Pancreas (tissue), 10 donors: ENCODE data around the gene TENM4. TPM values are rescaled to one million over a fixed set of nuclear protein-coding genes. Genes with fewer than 3 reads are reported as not detected.

Experiments
- ATAC-seq, 4 donors: fragments of 200-7000 bp; cut with Tn5 transposase; one replicate each; pipeline versions ENCODE4 v1.8.0 to v1.9.1; 2020; ENCODE audit warnings: mild to moderate bottlenecking in 4 of 4, moderate library complexity in 4 of 4
- DNase-seq, 6 donors: peaks; one replicate each; pipeline ENCODE4 v3.0.0-alpha.2; 2020
- FAIRE-seq: peaks from 2 replicates; lab custom pipeline; 2012; peaks lifted over from hg19 to GRCh38; lab: Jason Lieb, UNC
- H3K27ac ChIP-seq, 4 donors: fragments of 200-600 bp; sonication (generic); 1 replicate in 3 of 4; 2 replicates in 1 of 4; pipeline versions ENCODE4 v1.5.0 to v1.8.0; 2020
- H3K27me3 ChIP-seq, 4 donors: fragments of 200-600 bp; one replicate each; pipeline ENCODE4 v1.8.0; 2021
- H3K36me3 ChIP-seq, 3 donors: fragments of 200-600 bp; sonication (generic) in 1 of 3; one replicate each; pipeline versions ENCODE4 v1.5.0 to v1.8.0; 2020 to 2021
- H3K4me1 ChIP-seq, 3 donors: fragments of 200-600 bp; one replicate each; pipeline ENCODE4 v1.8.0; 2021
- H3K4me3 ChIP-seq, 4 donors: fragments of 200-600 bp; sonication (generic) in 2 of 4; one replicate each; pipeline versions ENCODE4 v1.5.0 to v1.8.0; 2020 to 2021
- H3K9me3 ChIP-seq, 4 donors: fragments of 200-600 bp; one replicate each; pipeline ENCODE4 v1.8.0; 2021
- CTCF ChIP-seq, 4 donors: fragments of 200-600 bp; sonication (generic) in 3 of 4; IDR thresholded peaks; one replicate each; pipeline versions ENCODE4 v1.5.0 to v1.8.0; 2021; ENCODE audit warnings: antibody characterized with exemption in 4 of 4
- WGBS, 2 donors: extraction: QIAGEN DNeasy Blood & Tissue Kit; methylation state at CpG; one replicate each; pipeline ENCODE4 v1.1.7; 2013; 5-methylcytosine and 5-hydroxymethylcytosine counted together
- intact Hi-C, 3 donors: fragments of 100-400 bp; cut with DNase I; formaldehyde crosslinking; loops; one replicate each; pipeline versions ENCODE4 v1.11.1 to v1.14.2; 2022
- polyA plus RNA-seq, 2 donors: library from polyadenylated mRNA; stranded (reverse); fragments of 200-250 nt; gene quantifications; one replicate each; pipeline ENCODE4 v1.2.3, GENCODE V29; 2013
- total RNA-seq, 6 donors: library from RNA; stranded (reverse); fragmentation: NEBNext Ultra II Directional in 4 of 6; extraction: Animal tissue kit (Norgen Biotek cat#: 25700) in 4 of 6; gene quantifications; one replicate each; pipeline versions ENCODE4 v1.2.1 to v1.2.4, GENCODE V29; 2021 to 2023
- donor health status: healthy with polysubstance abuse.
- donor health status: DM: no; HTN: no; CAD: no; lungs with moderate emphysema.
- donor health status: DM: no; HTN: no; CAD: no.
- donor health status: control.
- donor health status: control.
- donor health status: Bipolar disorder and iron deficiency.
- donor health status: DM: yes; HTN: yes; CAD: no.
- donor health status: DM: no; HTN: no; CAD: no.
- donor health status: DM: no; HTN: no; CAD: no.
- donor health status: DM: yes; HTN: yes; CAD: no.

Gene TENM4
- total and polyA plus RNA-seq, 8 donors = 0.37 to 6.8 (median 1.3) TPM

GRCh38 chr11:79025622-79026021 lies 415.2 kb downstream of the TENM4 start:
- TF ChIP-seq CTCF (IDR thresholded peaks at IDR 0.05) = no peak
- no peak for FAIRE-seq
- no peaks in the 10 kb centered on the region for H3K9me3 ChIP-seq
- no peak overlapping the region for H3K4me3 ChIP-seq
- no peaks in the 10 kb centered on the region for H3K4me1 ChIP-seq
- H3K27me3 ChIP-seq = no peaks in the 10 kb centered on the region
- H3K36me3 ChIP-seq = no peaks in the 10 kb centered on the region
- no peak overlapping the region for H3K27ac ChIP-seq
- DNase-seq = no peak
- intact Hi-C loops = no loop called here
- ATAC-seq = no peak
- WGBS, 2 donors = 59 to 67% methylated on average over 5 of the region's 5 CpGs

GRCh38 chr11:79025097-79025496 lies 415.7 kb downstream of the TENM4 start:
- intact Hi-C loops = no loop called here
- Histone ChIP-seq H3K27ac (no peak overlapping the region), H3K4me1 (no peaks in the 10 kb centered on the region), H3K36me3 (no peaks in the 10 kb centered on the region), H3K27me3 (no peaks in the 10 kb centered on the region), H3K4me3 (no peak overlapping the region), H3K9me3 (no peaks in the 10 kb centered on the region)
- no peak for TF ChIP-seq CTCF (IDR thresholded peaks at IDR 0.05)
- ATAC-seq (no peak), DNase-seq (no peak), FAIRE-seq (no peak)
- 61 to 65% methylated on average over 3 of the region's 3 CpGs for WGBS, 2 donors

GRCh38 chr11:79022265-79022664 lies 418.6 kb downstream of the TENM4 start:
- H3K27ac ChIP-seq = no peak overlapping the region
- no peaks in the 10 kb centered on the region for H3K4me1 ChIP-seq
- H3K9me3 ChIP-seq = no peaks in the 10 kb centered on the region
- TF ChIP-seq CTCF (IDR thresholded peaks at IDR 0.05) = no peak
- ATAC-seq = no peak
- H3K27me3 ChIP-seq = no peaks in the 10 kb centered on the region
- DNase-seq = no peak
- no peaks in the 10 kb centered on the region for H3K36me3 ChIP-seq
- 50% methylated on average over 5 of the region's 5 CpGs for WGBS, 2 donors
- FAIRE-seq = no peak
- H3K4me3 ChIP-seq = no peak overlapping the region
- intact Hi-C loops = no loop called here

- WGBS, 2 donors = 92 to 100% methylated on average over 1 of the region's 1 CpG
- no peak for TF ChIP-seq CTCF (IDR thresholded peaks at IDR 0.05)
- Histone ChIP-seq H3K4me1 (no peaks in the 10 kb centered on the region), H3K27ac (no peak overlapping the region), H3K9me3 (no peaks in the 10 kb centered on the region), H3K4me3 (no peak overlapping the region), H3K27me3 (no peaks in the 10 kb centered on the region), H3K36me3 (no peaks in the 10 kb centered on the region)
- no peak for FAIRE-seq
- ATAC-seq = no peak
- no peak for DNase-seq
- intact Hi-C loops = no loop called here
These were observed 419.2 kb downstream of the TENM4 start for GRCh38 chr11:79021601-79022000.

GRCh38 chr11:79019975-79020374 lies 420.9 kb downstream of the TENM4 start:
- Histone ChIP-seq H3K9me3 (no peaks in the 10 kb centered on the region), H3K36me3 (no peaks in the 10 kb centered on the region), H3K4me1 (no peaks in the 10 kb centered on the region), H3K27ac (no peak overlapping the region), H3K27me3 (no peaks in the 10 kb centered on the region), H3K4me3 (no peak overlapping the region)
- FAIRE-seq (no peak), DNase-seq (no peak), ATAC-seq (no peak)
- intact Hi-C loops = no loop called here
- 88 to 91% methylated on average over 4 of the region's 4 CpGs for WGBS, 2 donors
- no peak for TF ChIP-seq CTCF (IDR thresholded peaks at IDR 0.05)
